DND-41 (cell line): ENCODE measurements around the gene ATG16L2.

ENCODE experiments used
- EZH2 ChIP-seq: IDR thresholded peaks from 3 replicates; pipeline ENCODE4 v1.6.1; 2012; ENCODE audit warnings: borderline replicate concordance, low read depth, mild to moderate bottlenecking, moderate library complexity, low read length, inconsistent platforms; ENCODE audit not compliant: severe bottlenecking
- TF ChIP-seq, protein P1 (sequence below): IDR thresholded peaks from 2 replicates; pipeline ENCODE4 v1.5.1; 2012; ENCODE audit warnings: borderline replicate concordance, low read length, moderate library complexity, mild to moderate bottlenecking; ENCODE audit not compliant: poor library complexity, severe bottlenecking; ENCODE audit errors: extremely low read depth

DNA sequence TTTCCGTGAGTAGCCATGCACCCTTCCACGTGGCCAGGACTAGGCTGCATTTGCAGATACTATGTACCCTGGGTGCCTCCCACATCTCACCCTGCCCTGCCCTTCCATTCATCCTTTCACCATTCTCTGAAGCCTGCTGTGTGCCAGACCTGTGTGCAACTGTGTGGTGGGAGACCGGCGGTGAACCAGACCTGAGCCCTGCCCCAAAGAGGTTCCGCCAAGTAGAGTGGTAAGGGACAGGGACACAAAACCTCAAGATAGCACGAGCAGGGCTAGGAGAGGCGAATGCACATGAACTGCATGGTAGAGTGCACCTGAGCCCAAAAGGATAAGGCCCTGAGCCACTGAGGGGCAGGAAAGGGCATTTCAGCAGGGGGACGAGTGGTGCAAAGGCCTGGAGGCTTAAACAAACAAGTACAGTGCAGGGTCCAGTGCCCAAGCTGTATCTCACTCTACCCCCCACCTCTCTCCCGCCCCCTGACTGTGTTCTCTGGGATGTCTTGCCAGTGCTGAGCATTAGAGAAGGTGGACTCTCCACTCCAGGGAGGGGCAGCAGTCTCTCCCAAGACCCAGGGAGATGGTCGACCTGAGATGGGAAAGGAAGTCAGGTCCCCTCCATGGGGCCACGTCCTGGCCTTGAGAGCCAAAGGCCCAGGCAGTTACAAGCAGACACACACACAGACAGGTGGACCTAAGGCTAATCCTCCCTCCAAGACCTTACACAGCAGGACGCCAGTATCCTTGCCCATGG is 47.9 kb upstream of the ATG16L2 start:
- TF ChIP-seq EZH2, result no peak
- TF ChIP-seq, protein P1, sequence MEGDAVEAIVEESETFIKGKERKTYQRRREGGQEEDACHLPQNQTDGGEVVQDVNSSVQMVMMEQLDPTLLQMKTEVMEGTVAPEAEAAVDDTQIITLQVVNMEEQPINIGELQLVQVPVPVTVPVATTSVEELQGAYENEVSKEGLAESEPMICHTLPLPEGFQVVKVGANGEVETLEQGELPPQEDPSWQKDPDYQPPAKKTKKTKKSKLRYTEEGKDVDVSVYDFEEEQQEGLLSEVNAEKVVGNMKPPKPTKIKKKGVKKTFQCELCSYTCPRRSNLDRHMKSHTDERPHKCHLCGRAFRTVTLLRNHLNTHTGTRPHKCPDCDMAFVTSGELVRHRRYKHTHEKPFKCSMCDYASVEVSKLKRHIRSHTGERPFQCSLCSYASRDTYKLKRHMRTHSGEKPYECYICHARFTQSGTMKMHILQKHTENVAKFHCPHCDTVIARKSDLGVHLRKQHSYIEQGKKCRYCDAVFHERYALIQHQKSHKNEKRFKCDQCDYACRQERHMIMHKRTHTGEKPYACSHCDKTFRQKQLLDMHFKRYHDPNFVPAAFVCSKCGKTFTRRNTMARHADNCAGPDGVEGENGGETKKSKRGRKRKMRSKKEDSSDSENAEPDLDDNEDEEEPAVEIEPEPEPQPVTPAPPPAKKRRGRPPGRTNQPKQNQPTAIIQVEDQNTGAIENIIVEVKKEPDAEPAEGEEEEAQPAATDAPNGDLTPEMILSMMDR, result no peak
